PFSK-1 (cell line): Measurements from ENCODE around the gene RALGPS2.

Source experiments
- FOXP2 ChIP-seq: optimal IDR thresholded peaks from 2 replicates; pipeline ENCODE3; 2011; ENCODE audit warnings: borderline replicate concordance, control low read depth, inconsistent platforms; ENCODE audit not compliant: insufficient read depth; ENCODE audit errors: extremely low read length, extremely low read depth
- POLR2AphosphoS5 ChIP-seq: IDR thresholded peaks from 2 replicates; pipeline ENCODE4 v1.6.1; 2012; ENCODE audit warnings: low read depth, mild to moderate bottlenecking, control low read depth, low read length, moderate library complexity
- SIN3A ChIP-seq: IDR thresholded peaks from 2 replicates; pipeline ENCODE4 v1.6.1; 2012; ENCODE audit warnings: mild to moderate bottlenecking, low read length, moderate library complexity, borderline replicate concordance; ENCODE audit not compliant: insufficient read depth
- TAF1 ChIP-seq: IDR thresholded peaks from 2 replicates; pipeline ENCODE4 v1.6.1; 2012; ENCODE audit warnings: low read length, control low read depth, borderline replicate concordance; ENCODE audit not compliant: insufficient read depth
- TF ChIP-seq, protein P1 (sequence below), 2 experiments: IDR thresholded peaks; 2 replicates each; pipeline versions ENCODE4 v1.6.1 to v1.8.0; 2011 to 2012; ENCODE audit warnings: low read depth in 2 of 2, low read length in 2 of 2, control low read depth in 1 of 2, inconsistent platforms in 1 of 2, mild to moderate bottlenecking in 1 of 2, moderate library complexity in 1 of 2; ENCODE audit not compliant: insufficient read depth in 1 of 2

RALGPS2 gene

GRCh38 chr1:178692564-178693327 is 32.3 kb upstream of the RALGPS2 start:
- TF ChIP-seq TAF1 (no peak), POLR2AphosphoS5 (no peak), FOXP2 (no peak), SIN3A (no peak)
- TF ChIP-seq, protein P1, sequence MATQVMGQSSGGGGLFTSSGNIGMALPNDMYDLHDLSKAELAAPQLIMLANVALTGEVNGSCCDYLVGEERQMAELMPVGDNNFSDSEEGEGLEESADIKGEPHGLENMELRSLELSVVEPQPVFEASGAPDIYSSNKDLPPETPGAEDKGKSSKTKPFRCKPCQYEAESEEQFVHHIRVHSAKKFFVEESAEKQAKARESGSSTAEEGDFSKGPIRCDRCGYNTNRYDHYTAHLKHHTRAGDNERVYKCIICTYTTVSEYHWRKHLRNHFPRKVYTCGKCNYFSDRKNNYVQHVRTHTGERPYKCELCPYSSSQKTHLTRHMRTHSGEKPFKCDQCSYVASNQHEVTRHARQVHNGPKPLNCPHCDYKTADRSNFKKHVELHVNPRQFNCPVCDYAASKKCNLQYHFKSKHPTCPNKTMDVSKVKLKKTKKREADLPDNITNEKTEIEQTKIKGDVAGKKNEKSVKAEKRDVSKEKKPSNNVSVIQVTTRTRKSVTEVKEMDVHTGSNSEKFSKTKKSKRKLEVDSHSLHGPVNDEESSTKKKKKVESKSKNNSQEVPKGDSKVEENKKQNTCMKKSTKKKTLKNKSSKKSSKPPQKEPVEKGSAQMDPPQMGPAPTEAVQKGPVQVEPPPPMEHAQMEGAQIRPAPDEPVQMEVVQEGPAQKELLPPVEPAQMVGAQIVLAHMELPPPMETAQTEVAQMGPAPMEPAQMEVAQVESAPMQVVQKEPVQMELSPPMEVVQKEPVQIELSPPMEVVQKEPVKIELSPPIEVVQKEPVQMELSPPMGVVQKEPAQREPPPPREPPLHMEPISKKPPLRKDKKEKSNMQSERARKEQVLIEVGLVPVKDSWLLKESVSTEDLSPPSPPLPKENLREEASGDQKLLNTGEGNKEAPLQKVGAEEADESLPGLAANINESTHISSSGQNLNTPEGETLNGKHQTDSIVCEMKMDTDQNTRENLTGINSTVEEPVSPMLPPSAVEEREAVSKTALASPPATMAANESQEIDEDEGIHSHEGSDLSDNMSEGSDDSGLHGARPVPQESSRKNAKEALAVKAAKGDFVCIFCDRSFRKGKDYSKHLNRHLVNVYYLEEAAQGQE (IDR thresholded peaks at IDR 0.05; ENCODE audit: insufficient read depth in 1 of 2, low read depth in 2 of 2, low read length in 2 of 2), result no peak

- TF ChIP-seq, protein P1 (IDR thresholded peaks at IDR 0.05; ENCODE audit: insufficient read depth in 1 of 2, low read depth in 2 of 2, low read length in 2 of 2), result no peak
- TF ChIP-seq POLR2AphosphoS5 (no peak), FOXP2 (no peak), SIN3A (no peak), TAF1 (no peak)
These were observed 31.7 kb upstream of the RALGPS2 start for GRCh38 chr1:178693366-178693765.

DNA sequence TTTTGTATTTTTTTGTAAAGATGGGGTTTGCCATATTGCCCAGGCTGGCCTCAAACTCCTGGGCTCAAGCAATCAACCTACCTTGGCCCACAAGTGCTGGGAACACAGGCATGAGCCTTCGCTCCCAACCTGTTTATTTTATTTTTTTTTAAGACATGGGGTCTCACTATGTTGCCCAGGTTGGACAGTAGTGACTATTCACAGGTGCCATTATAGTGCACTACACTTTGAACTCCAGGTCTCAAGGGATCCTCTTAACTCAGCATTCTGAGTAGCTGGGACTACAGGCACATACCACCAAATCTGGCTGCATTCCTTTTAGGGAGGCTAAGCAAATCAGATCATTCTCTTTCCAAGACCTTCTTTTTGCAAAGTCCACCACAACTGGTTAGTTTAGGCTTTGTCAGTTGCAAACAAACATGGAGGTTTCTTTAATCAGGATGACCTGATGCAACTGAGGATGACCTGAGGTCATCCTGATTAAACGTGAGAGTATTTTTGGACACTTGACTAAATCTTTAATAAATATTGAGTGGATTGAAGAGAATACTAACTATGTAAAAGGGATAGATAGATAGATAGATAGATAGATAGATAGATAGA is 30.0 kb upstream of the RALGPS2 start:
- no peak for TF ChIP-seq POLR2AphosphoS5
- no peak for TF ChIP-seq FOXP2
- no peak for TF ChIP-seq SIN3A
- TF ChIP-seq, protein P1 (IDR thresholded peaks at IDR 0.05; ENCODE audit: insufficient read depth in 1 of 2, low read depth in 2 of 2, low read length in 2 of 2), result no peak
- TF ChIP-seq TAF1, result no peak

DNA sequence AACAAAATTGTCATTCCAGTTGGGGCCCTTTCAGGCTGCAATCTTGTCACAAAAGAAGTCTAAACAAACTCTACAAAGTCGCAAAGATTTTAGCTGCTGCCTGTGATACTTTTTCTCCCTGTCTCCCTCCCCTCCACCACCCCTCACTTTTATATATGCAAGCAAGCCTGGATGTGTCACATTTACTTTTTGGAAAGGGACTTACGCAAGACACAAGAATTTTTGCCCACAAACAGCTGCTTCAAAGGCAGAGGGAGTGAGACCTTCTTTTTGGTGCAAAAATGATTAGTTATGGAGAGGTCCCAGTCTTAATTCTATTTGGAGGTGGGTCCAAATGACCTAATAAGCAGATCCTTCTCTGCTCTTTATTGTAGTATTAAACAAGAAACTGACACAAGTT is 22.9 kb upstream of the RALGPS2 start:
- TF ChIP-seq TAF1 (no peak), SIN3A (no peak), POLR2AphosphoS5 (no peak), FOXP2 (no peak)
- TF ChIP-seq, protein P1 (IDR thresholded peaks at IDR 0.05; ENCODE audit: insufficient read depth in 1 of 2, low read depth in 2 of 2, low read length in 2 of 2), result no peak
